IMR-90 (cell line): Measurements from ENCODE around the gene TMEM252.

Experiments
- CEBPB ChIP-seq: IDR thresholded peaks from 2 replicates; pipeline ENCODE4 v1.6.1; 2012; ENCODE audit warnings: low read depth, low read length, improper control_type of control experiment
- CHD1 ChIP-seq: IDR thresholded peaks from 2 replicates; pipeline ENCODE4 v1.6.1; 2012; ENCODE audit warnings: low read depth, low read length, improper control_type of control experiment
- MAFK ChIP-seq: IDR thresholded peaks from 2 replicates; pipeline ENCODE4 v1.6.1; 2012; ENCODE audit warnings: low read depth, low read length, improper control_type of control experiment
- MXI1 ChIP-seq: IDR thresholded peaks from 2 replicates; pipeline ENCODE4 v1.6.1; 2012; ENCODE audit warnings: low read depth, mild to moderate bottlenecking, low read length, moderate library complexity, borderline replicate concordance
- POLR2A ChIP-seq: IDR thresholded peaks from 2 replicates; pipeline ENCODE4 v1.6.1; 2012; ENCODE audit warnings: mild to moderate bottlenecking, low read depth, low read length
- RFX5 ChIP-seq: IDR thresholded peaks from 2 replicates; pipeline ENCODE4 v1.8.0; 2012; ENCODE audit warnings: low read depth, mild to moderate bottlenecking, low read length, moderate library complexity
- SMC3 ChIP-seq: fragments of 150-350 bp; IDR thresholded peaks from 2 replicates; pipeline ENCODE4 v1.6.1; 2016; ENCODE audit warnings: low read depth, mild to moderate bottlenecking, antibody characterized with exemption, low read length, moderate library complexity
- TF ChIP-seq, protein P1 (sequence below): conservative IDR thresholded peaks from 2 replicates; pipeline ENCODE4 v1.5.1; 2012; ENCODE audit warnings: mild to moderate bottlenecking, low read depth, low read length, improper control_type of control experiment
- TF ChIP-seq, protein P2 (sequence below): fragments of 150-350 bp; IDR thresholded peaks from 2 replicates; pipeline ENCODE4 v1.6.1; 2017; ENCODE audit warnings: mild to moderate bottlenecking, antibody characterized with exemption, low read length, low read depth

DNA sequence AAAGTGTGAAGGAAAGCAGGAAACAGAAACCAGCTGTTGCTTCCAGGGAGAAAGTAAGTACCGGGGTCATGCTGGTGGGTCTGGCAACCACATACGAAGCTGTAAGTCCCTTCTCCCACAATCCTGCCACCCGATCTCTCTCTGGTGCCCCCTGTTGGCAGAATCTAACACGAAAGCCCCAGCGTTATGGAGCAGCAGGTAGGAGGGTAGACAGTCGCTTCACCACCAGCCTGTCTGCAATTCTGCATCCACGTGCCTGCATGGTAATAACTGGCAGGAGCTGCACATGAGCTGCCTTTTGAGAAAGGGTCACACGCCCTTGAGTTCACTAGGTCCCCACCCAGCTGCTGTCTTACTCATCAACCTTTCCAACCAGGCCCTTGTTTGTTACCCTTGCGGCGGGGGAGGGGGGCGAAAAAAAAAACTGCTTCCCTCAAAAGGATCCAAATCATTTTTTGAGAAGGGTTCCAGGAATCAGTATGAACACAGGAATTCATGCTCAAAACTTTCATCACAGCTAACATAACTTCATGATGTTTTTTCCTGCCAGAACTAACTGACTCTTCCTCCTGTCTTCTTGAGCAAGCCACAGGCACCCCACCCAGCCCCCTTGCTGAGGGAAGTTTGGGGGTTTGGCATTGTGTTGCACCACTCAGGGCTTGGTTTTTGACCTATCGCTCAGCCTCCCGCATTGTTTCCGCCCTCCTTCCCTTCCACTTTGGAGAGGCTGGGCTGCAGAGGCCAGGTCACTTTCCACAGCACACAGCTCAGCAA, 19.6 kb upstream of the TMEM252 start:
- TF ChIP-seq POLR2A = no peak
- TF ChIP-seq, protein P1, sequence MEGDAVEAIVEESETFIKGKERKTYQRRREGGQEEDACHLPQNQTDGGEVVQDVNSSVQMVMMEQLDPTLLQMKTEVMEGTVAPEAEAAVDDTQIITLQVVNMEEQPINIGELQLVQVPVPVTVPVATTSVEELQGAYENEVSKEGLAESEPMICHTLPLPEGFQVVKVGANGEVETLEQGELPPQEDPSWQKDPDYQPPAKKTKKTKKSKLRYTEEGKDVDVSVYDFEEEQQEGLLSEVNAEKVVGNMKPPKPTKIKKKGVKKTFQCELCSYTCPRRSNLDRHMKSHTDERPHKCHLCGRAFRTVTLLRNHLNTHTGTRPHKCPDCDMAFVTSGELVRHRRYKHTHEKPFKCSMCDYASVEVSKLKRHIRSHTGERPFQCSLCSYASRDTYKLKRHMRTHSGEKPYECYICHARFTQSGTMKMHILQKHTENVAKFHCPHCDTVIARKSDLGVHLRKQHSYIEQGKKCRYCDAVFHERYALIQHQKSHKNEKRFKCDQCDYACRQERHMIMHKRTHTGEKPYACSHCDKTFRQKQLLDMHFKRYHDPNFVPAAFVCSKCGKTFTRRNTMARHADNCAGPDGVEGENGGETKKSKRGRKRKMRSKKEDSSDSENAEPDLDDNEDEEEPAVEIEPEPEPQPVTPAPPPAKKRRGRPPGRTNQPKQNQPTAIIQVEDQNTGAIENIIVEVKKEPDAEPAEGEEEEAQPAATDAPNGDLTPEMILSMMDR = peak; percentile 35
- TF ChIP-seq RFX5 = no peak
- TF ChIP-seq CHD1 = no peak
- TF ChIP-seq CEBPB = 0 out of 2 replicates have a peak, but pooled peaks have one; percentile 36
- TF ChIP-seq MAFK = no peak
- TF ChIP-seq MXI1 = no peak
- TF ChIP-seq, protein P2, sequence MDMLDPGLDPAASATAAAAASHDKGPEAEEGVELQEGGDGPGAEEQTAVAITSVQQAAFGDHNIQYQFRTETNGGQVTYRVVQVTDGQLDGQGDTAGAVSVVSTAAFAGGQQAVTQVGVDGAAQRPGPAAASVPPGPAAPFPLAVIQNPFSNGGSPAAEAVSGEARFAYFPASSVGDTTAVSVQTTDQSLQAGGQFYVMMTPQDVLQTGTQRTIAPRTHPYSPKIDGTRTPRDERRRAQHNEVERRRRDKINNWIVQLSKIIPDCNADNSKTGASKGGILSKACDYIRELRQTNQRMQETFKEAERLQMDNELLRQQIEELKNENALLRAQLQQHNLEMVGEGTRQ = no peak
- TF ChIP-seq SMC3 = no peak
